ENCODE results near the gene EFCAB6. TPM values are rescaled to one million over a fixed set of nuclear protein-coding genes. Genes with fewer than 3 reads are reported as not detected.

The EFCAB6 gene
- total and polyA plus RNA-seq, 12 donors = 1.6 to 4.8 (median 2.9) TPM

DNA sequence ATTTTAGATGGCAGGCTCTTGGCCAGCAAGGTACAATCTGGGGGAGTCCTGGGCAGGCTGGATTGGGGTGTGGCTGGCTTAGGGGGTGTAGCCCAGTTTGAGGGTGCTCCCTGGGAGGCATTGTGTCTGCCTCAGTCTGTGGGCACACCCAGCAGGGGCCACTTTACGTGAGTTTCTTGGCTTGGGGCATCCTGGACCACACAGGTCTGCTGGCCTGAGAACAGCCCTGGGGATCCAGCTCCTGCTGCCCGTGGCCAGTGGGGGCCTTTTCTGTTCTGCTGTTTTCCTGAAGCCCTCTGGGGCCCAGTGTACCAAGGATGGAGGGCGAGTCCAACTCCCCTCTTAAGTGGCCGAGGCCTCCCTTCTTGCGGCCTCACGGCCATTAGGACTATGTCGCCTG lies 328.4 kb downstream of the EFCAB6 start:
- Histone ChIP-seq H3K4me1 (replicated peaks in 1 of 2) (no peaks in the 10 kb centered on the region), H3K27ac (no peak overlapping the region), H3K27me3 (no peaks in the 10 kb centered on the region), H3K4me3 (no peak overlapping the region), H3K36me3 (replicated peaks in 1 of 2) (no peaks in the 10 kb centered on the region), H3K9me3 (replicated peaks in 1 of 3) (no peaks in the 10 kb centered on the region)
- WGBS, 4 donors = 85 to 90% (median 86%) methylated on average over 7 of the region's 7 CpGs
- no peak for DNase-seq
- TF ChIP-seq, protein P1, sequence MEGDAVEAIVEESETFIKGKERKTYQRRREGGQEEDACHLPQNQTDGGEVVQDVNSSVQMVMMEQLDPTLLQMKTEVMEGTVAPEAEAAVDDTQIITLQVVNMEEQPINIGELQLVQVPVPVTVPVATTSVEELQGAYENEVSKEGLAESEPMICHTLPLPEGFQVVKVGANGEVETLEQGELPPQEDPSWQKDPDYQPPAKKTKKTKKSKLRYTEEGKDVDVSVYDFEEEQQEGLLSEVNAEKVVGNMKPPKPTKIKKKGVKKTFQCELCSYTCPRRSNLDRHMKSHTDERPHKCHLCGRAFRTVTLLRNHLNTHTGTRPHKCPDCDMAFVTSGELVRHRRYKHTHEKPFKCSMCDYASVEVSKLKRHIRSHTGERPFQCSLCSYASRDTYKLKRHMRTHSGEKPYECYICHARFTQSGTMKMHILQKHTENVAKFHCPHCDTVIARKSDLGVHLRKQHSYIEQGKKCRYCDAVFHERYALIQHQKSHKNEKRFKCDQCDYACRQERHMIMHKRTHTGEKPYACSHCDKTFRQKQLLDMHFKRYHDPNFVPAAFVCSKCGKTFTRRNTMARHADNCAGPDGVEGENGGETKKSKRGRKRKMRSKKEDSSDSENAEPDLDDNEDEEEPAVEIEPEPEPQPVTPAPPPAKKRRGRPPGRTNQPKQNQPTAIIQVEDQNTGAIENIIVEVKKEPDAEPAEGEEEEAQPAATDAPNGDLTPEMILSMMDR (IDR thresholded peaks at IDR 0.05) = no peak
- no peak for TF ChIP-seq POLR2A (IDR thresholded peaks at IDR 0.05)
- intact Hi-C loops (cut with DNase I) = no loop called here

DNA sequence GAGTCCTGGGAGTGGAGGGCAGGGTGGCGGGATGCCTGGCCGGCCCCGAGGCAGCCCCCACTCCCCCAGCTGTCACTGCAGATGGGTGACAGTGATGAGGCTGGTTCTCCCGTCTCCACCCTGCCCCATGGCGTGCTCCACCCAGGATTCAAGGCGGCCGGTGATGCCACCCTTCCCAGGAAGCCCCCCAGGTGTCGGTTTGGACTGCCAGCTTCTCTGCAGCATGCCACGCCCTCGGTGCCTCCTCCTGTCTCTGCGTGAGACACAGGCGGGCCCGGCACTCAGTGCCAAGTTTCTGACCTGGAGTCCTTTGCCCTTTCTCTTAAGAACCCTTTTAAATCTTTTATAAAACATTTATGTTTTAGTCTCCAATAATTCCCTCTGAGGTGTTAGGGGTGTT lies 328.8 kb downstream of the EFCAB6 start:
- intact Hi-C loops (cut with DNase I) = no loop called here
- WGBS, 4 donors = 81 to 89% (median 85%) methylated on average over 7 to 13 of the region's 13 CpGs
- Histone ChIP-seq H3K27ac (no peak overlapping the region), H3K4me3 (no peak overlapping the region), H3K36me3 (replicated peaks in 1 of 2) (no peaks in the 10 kb centered on the region), H3K27me3 (no peaks in the 10 kb centered on the region), H3K4me1 (replicated peaks in 1 of 2) (no peaks in the 10 kb centered on the region), H3K9me3 (replicated peaks in 1 of 3) (no peaks in the 10 kb centered on the region)
- DNase-seq = no peak
- TF ChIP-seq, protein P1 (IDR thresholded peaks at IDR 0.05) = no peak
- TF ChIP-seq POLR2A (IDR thresholded peaks at IDR 0.05) = no peak

DNA sequence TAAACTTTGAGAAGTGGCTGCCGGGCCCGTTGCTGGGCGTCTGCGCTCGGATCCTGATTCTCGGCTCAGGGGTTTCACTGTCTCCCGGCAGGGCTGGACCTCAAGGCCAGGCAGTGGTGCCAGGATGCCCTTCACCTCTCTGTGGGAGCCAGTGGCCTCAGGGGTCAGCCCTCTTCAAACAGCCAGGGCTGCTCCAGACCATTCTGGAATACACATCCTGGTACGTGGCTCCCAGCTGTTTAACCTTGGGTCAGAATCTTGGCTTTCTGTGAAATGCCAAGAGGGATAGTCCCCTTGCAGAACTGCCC lies 329.8 kb downstream of the EFCAB6 start:
- 49 to 59% (median 54%) methylated on average over 8 of the region's 8 CpGs for WGBS, 4 donors
- Histone ChIP-seq H3K4me1 (replicated peaks in 1 of 2) (no peaks in the 10 kb centered on the region), H3K4me3 (no peak overlapping the region), H3K36me3 (replicated peaks in 1 of 2) (no peaks in the 10 kb centered on the region), H3K9me3 (replicated peaks in 1 of 3) (no peaks in the 10 kb centered on the region), H3K27me3 (no peaks in the 10 kb centered on the region), H3K27ac (no peak overlapping the region)
- no peak for TF ChIP-seq POLR2A (IDR thresholded peaks at IDR 0.05)
- TF ChIP-seq, protein P1 (IDR thresholded peaks at IDR 0.05) = no peak
- no peak for DNase-seq
- intact Hi-C loops (cut with DNase I) = no loop called here

DNA sequence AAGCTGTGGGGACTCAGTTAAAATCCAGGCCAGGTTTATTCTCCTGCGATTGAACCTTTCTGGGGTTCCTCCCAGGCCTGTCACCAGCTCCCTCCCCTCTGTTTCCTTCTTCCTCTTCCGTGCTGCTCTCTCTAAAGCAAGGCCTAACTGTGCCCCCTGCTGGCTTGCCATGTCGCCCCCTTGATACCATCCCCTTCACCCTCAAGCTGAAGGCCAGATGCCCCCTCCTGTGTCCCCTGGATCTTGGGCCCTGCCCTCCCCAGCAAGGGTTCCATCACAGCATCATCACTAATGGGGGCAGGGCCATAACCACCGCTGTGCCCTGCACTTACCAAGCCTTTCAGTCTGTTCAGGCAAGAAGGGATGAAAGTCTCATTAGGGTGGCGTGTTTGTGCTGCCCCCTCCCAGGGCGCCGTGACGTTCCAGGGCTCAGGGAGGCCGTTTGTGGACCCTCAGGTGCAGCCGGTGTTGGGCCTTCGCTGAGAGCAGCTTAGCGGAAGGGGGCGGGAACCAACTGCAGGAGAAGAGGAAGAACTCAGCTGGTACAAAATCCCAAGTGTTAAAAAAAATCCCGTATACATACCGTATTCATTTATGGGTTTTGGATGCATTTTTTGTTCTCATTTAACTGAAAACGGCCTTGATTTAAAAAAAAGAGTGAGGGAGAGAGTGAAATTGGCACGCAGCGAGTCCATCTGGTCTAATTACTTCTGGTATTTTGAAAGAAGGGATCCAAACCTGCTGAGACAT lies 330.4 kb downstream of the EFCAB6 start:
- no peaks in the 10 kb centered on the region for H3K9me3 ChIP-seq (replicated peaks in 1 of 3)
- intact Hi-C loops (cut with DNase I) = no loop called here
- no peak overlapping the region for H3K27ac ChIP-seq
- H3K36me3 ChIP-seq (replicated peaks in 1 of 2) = no peaks in the 10 kb centered on the region
- no peak for DNase-seq
- no peaks in the 10 kb centered on the region for H3K4me1 ChIP-seq (replicated peaks in 1 of 2)
- 54 to 68% (median 59%) methylated on average over 18 of the region's 18 CpGs for WGBS, 4 donors
- no peak overlapping the region for H3K4me3 ChIP-seq
- TF ChIP-seq, protein P1 (IDR thresholded peaks at IDR 0.05) = no peak
- TF ChIP-seq POLR2A (IDR thresholded peaks at IDR 0.05) = no peak
- no peaks in the 10 kb centered on the region for H3K27me3 ChIP-seq

Data from adrenal gland (tissue), 12 donors.